A549 (cell line): ENCODE measurements around the gene FLVCR1. TPM values are rescaled to one million over a fixed set of nuclear protein-coding genes. Genes with fewer than 3 reads are reported as not detected.
"Not testable (repeated sequence)": the region's sequence is repeated elsewhere in the genome, so short reads cannot be mapped to it uniquely, and the experiment has no call there.

Experiments
- ATAC-seq, 2 experiments: fragments of 200-7000 bp in 1 of 2; fragments of >200 bp in 1 of 2; cut with Nextera tagmentation in 1 of 2; cut with Tn5 transposase in 1 of 2; 3 replicates each; pipeline versions ENCODE4 v1.8.0 to v1.9.1; 2018 to 2020; ENCODE audit warnings: mild to moderate bottlenecking in 1 of 2, moderate library complexity in 1 of 2
- CTCF ChIA-PET: fragments of 300-600 bp; sonication (Branson Sonifier 250); formaldehyde crosslinking; extraction: SDS; loops from one replicate; lab custom pipeline; 2021; ENCODE audit warnings: antibody characterized with exemption, inconsistent platforms; lab: Yijun Ruan, JAX
- POLR2A ChIA-PET: fragments of 350-600 bp; formaldehyde crosslinking; extraction: SDS; loops from one replicate; lab custom pipeline; 2021; ENCODE audit warnings: antibody characterized with exemption, inconsistent platforms; lab: Yijun Ruan, JAX
- DNase-seq, 2 experiments: peaks; one replicate each; pipeline versions ENCODE4 v3.0.0 to v3.0.0-alpha.2; 2011 to 2016; ENCODE audit warnings: low read depth in 1 of 2, low spot score in 1 of 2
- FAIRE-seq: peaks from 2 replicates; lab custom pipeline; 2011; peaks lifted over from hg19 to GRCh38; lab: Jason Lieb, UNC
- H3K27ac ChIP-seq, 2 experiments: fragments of >200 bp; sonication (Bioruptor Twin); formaldehyde crosslinking; 3 replicates each; pipeline ENCODE4 v1.5.1; 2016 to 2017
- H3K4me1 ChIP-seq: fragments of >200 bp; sonication (Bioruptor Twin); formaldehyde crosslinking; 3 replicates; pipeline ENCODE4 v1.6.1; 2016
- H3K4me2 ChIP-seq: fragments of >200 bp; sonication (Bioruptor Twin); formaldehyde crosslinking; 3 replicates; pipeline ENCODE4 v1.6.1; 2016
- H3K4me3 ChIP-seq: fragments of >200 bp; sonication (Bioruptor Twin); formaldehyde crosslinking; 3 replicates; pipeline ENCODE4 v1.5.1; 2016
- H3K9me3 ChIP-seq: fragments of >200 bp; sonication (Bioruptor Twin); formaldehyde crosslinking; 3 replicates; pipeline ENCODE4 v1.6.1; 2016
- BCL3 ChIP-seq: fragments of >200 bp; sonication (Bioruptor Twin); formaldehyde crosslinking; IDR thresholded peaks from 3 replicates; pipeline ENCODE4 v1.6.1; 2016
- CEBPB ChIP-seq, 2 experiments: fragments of >200 bp in 1 of 2; sonication (Bioruptor Twin) in 1 of 2; formaldehyde crosslinking in 1 of 2; IDR thresholded peaks; 2 replicates each; pipeline ENCODE4 v1.6.1; 2012 to 2016
- E2F6 ChIP-seq: IDR thresholded peaks from 2 replicates; pipeline ENCODE4 v1.6.1; 2012; ENCODE audit warnings: low read depth, borderline replicate concordance
- ELK1 ChIP-seq: fragments of 150-350 bp; IDR thresholded peaks from 2 replicates; pipeline ENCODE4 v1.6.1; 2014; ENCODE audit warnings: low read depth, mild to moderate bottlenecking, low read length
- FOXS1 ChIP-seq: fragments of 250-450 bp; sonication (Bioruptor Pico); IDR thresholded peaks from 2 replicates; pipeline ENCODE4 v1.5.0; 2020; ENCODE audit warnings: mild to moderate bottlenecking, moderate library complexity
- HOXB13 ChIP-seq: fragments of 250-450 bp; sonication (Bioruptor Pico); IDR thresholded peaks from 2 replicates; pipeline ENCODE4 v1.5.0; 2020; ENCODE audit warnings: low read depth, mild to moderate bottlenecking, moderate library complexity
- KDM1A ChIP-seq: fragments of 200-600 bp; sonication (generic); IDR thresholded peaks from 2 replicates; pipeline ENCODE4 v1.6.1; 2016; ENCODE audit warnings: low read depth, mild to moderate bottlenecking
- MAFK ChIP-seq: fragments of 450-650 bp; IDR thresholded peaks from 2 replicates; pipeline ENCODE4 v1.6.1; 2014; ENCODE audit not compliant: partially characterized antibody
- MYC ChIP-seq: IDR thresholded peaks from 2 replicates; pipeline ENCODE4 v1.6.1; 2012; ENCODE audit warnings: mild to moderate bottlenecking, inconsistent platforms, low read length, improper control_type of control experiment, borderline replicate concordance
- PBX3 ChIP-seq: IDR thresholded peaks from 2 replicates; pipeline ENCODE4 v1.6.1; 2012
- PHF8 ChIP-seq: fragments of 200-600 bp; sonication (generic); IDR thresholded peaks from 2 replicates; pipeline ENCODE4 v1.6.1; 2016; ENCODE audit warnings: low read depth, mild to moderate bottlenecking, antibody characterized with exemption, moderate library complexity, borderline replicate concordance
- POLR2A ChIP-seq: IDR thresholded peaks from 2 replicates; pipeline ENCODE4 v1.6.1; 2012; ENCODE audit warnings: mild to moderate bottlenecking, low read length
- RFX5 ChIP-seq: fragments of 450-650 bp; IDR thresholded peaks from 2 replicates; pipeline ENCODE4 v1.7.1; 2014; ENCODE audit warnings: antibody characterized with exemption, mild to moderate bottlenecking, moderate library complexity
- RNF2 ChIP-seq: fragments of 200-600 bp; sonication (generic); IDR thresholded peaks from 2 replicates; pipeline ENCODE4 v1.6.1; 2016; ENCODE audit warnings: low read depth, mild to moderate bottlenecking, antibody characterized with exemption, moderate library complexity, borderline replicate concordance
- SMC3 ChIP-seq: fragments of >200 bp; sonication (Bioruptor Twin); formaldehyde crosslinking; IDR thresholded peaks from 3 replicates; pipeline ENCODE4 v1.6.1; 2018; ENCODE audit warnings: inconsistent platforms
- TP53 ChIP-seq: fragments of 250-450 bp; sonication (Bioruptor Pico); IDR thresholded peaks from 2 replicates; pipeline ENCODE4 v1.5.0; 2021; ENCODE audit warnings: mild to moderate bottlenecking, moderate library complexity
- ZC3H11A ChIP-seq: fragments of 450-650 bp; IDR thresholded peaks from 2 replicates; pipeline ENCODE4 v1.6.1; 2014; ENCODE audit warnings: antibody characterized with exemption, mild to moderate bottlenecking
- ZSCAN20 ChIP-seq: fragments of 250-450 bp; sonication (Bioruptor Pico); IDR thresholded peaks from 2 replicates; pipeline ENCODE4 v1.8.0; 2022; ENCODE audit warnings: mild to moderate bottlenecking, moderate library complexity
- WGBS: methylation state at CpG from one replicate; pipeline ENCODE4 v1.1.6; 2017; ENCODE audit errors: missing lambda C conversion rate; 5-methylcytosine and 5-hydroxymethylcytosine counted together
- polyA plus RNA-seq, 4 experiments: library from polyadenylated mRNA; depleted of rRNA in 3 of 4; stranded (reverse); fragments of >200 nt; fragmentation: RNase III in 1 of 4; extraction: RNeasy Plus Mini Kit Qiagen cat#74134 plus additional on column Dnase treatment in 1 of 4; gene quantifications; 2 replicates in 3 of 4; 3 replicates in 1 of 4; pipeline ENCODE4 v1.2.3, GENCODE V29; 2011 to 2017

FLVCR1 gene
- polyA plus RNA-seq, 2 of the 4 experiments (the other 2 are of a cell fraction), result 14.9 to 15.4 TPM

GRCh38 chr1:212860713-212861581, 2.9 kb downstream of the FLVCR1 start (continued):
- TF ChIP-seq ZC3H11A (no peak), E2F6 (no peak), RNF2 (no peak)

GRCh38 chr1:212862111-212862690, 4.1 kb downstream of the FLVCR1 start:
- Histone ChIP-seq H3K9me3 (no peaks in the 10 kb centered on the region), H3K27ac (no peak overlapping the region), H3K4me2 (peak overlapping the region; percentile 19; the same call in 1 of the 3 replicates), H3K4me1 (peaks cover 34% of the 10 kb centered on the region), H3K4me3 (no peak overlapping the region)
- no peak for TF ChIP-seq PBX3
- TF ChIP-seq MAFK, result no peak
- TF ChIP-seq KDM1A, result no peak
- no peak for TF ChIP-seq SMC3
- no peak for TF ChIP-seq HOXB13 (CRISPR knock-in tag)
- no peak for TF ChIP-seq E2F6
- FAIRE-seq, result no peak
- ChIA-PET CTCF (interaction anchor here (1.5 kb wide), 1 partner anchor 197 kb away, joined by 6 read pairs; no protein-coding TSS in a partner anchor), POLR2A (no interaction called here)
- DNase-seq, result no peak
- 92% methylated on average over 2 of the region's 2 CpGs for WGBS
- ATAC-seq, result no peak

- H3K4me1 ChIP-seq, result peaks cover 34% of the 10 kb centered on the region
- POLR2A ChIA-PET, H3K4me3 ChIP-seq: not testable (repeated sequence)
- TF ChIP-seq CEBPB (IDR thresholded peaks at IDR 0.05), result peak; percentile 35 to 62; a peak in 2 of 4 replicates
- TF ChIP-seq, all 56 proteins: peak for 1; not testable (repeated sequence) for 55
- ATAC-seq, H3K9me3 ChIP-seq, DNase-seq, H3K27ac ChIP-seq, FAIRE-seq: not testable (repeated sequence)
- 97% methylated on average over 10 of the region's 10 CpGs for WGBS
- H3K4me2 ChIP-seq, result 0 out of 3 replicates have a peak overlapping the region, but pooled peaks have one; percentile 13
- CTCF ChIA-PET, result interaction anchor here (1.2 kb wide), 1 partner anchor 198 kb away, joined by 5 read pairs; no protein-coding TSS in a partner anchor
These were observed 5.3 kb downstream of the FLVCR1 start for GRCh38 chr1:212863345-212863744.

GRCh38 chr1:212864201-212864600, 6.1 kb downstream of the FLVCR1 start:
- FAIRE-seq (no peak), ATAC-seq (no peak)
- CTCF ChIA-PET, result interaction anchor here (1.2 kb wide), 1 partner anchor 199 kb away, joined by 5 read pairs; no protein-coding TSS in a partner anchor

More at GRCh38 chr1:212864201-212864600, 6.1 kb downstream of the FLVCR1 start:
- POLR2A ChIA-PET, result no interaction called here
- 94% methylated on average over 4 of the region's 4 CpGs for WGBS
- peaks cover 33% of the 10 kb centered on the region for H3K4me1 ChIP-seq
- no peak for TF ChIP-seq ZC3H11A
- no peak for TF ChIP-seq PBX3
- no peak for TF ChIP-seq BCL3
- TF ChIP-seq FOXS1, result no peak
- TF ChIP-seq ELK1, result no peak
- no peak for TF ChIP-seq MYC
- no peak for TF ChIP-seq PHF8
- no peak for TF ChIP-seq ZSCAN20 (CRISPR knock-in tag)
- no peak for TF ChIP-seq RFX5
- TF ChIP-seq TP53, result no peak
- no peak for TF ChIP-seq POLR2A
- TF ChIP-seq E2F6, result no peak
- no peak overlapping the region for H3K4me3 ChIP-seq
- no peak overlapping the region for H3K4me2 ChIP-seq
- no peaks in the 10 kb centered on the region for H3K9me3 ChIP-seq
- H3K27ac ChIP-seq, result no peak overlapping the region
- no peak for DNase-seq
